ENCODE measurements around the gene ERMARD.

DNA sequence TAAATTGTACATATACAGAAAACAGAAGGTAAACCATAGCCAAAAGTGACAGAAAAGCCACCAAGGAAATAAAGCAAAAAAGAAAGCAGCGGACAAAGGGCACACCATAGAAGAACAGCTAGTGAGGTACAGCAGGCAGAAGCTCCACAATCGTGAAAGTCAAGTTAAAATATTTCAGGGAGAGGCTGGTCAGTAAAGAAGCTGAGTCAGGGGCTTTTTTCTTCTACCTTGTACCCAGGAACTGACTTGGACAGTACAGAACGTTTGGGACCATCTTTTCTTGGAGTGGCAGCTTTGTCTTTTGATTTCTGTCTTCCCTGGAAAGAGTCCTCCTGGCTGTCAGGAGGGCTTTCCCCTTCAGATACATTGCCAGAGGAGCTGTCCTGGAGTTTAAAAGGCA is 41.4 kb upstream of the ERMARD start:
- TF ChIP-seq CTCF (IDR thresholded peaks at IDR 0.05; ENCODE audit: low read depth, low read length) (no peak), POLR2A (IDR thresholded peaks at IDR 0.05; ENCODE audit: extremely low read depth, insufficient read length) (no peak)

Measured in NB4 (cell line).